G401.6 (cell line): ENCODE results near the gene SMIM3.
"Not testable (repeated sequence)": the region's sequence is repeated elsewhere in the genome, so short reads cannot be mapped to it uniquely, and the experiment has no call there.

Experiments used
- FAIRE-seq: peaks from 2 replicates; lab custom pipeline; 2012; peaks lifted over from hg19 to GRCh38; lab: Jason Lieb, UNC

Gene SMIM3

GRCh38 chr5:150765011-150765798 is 13.4 kb upstream of the SMIM3 start:
- no peak for FAIRE-seq

- no peak for FAIRE-seq
Observed at GRCh38 chr5:150765799-150766169, 12.8 kb upstream of the SMIM3 start.

- FAIRE-seq = no peak
Observed at GRCh38 chr5:150766251-150766650, 12.3 kb upstream of the SMIM3 start.

- FAIRE-seq = no peak
Observed at GRCh38 chr5:150771034-150771795, 7.3 kb upstream of the SMIM3 start.

GRCh38 chr5:150774145-150774544 is 4.4 kb upstream of the SMIM3 start:
- FAIRE-seq = no peak

- no peak for FAIRE-seq
Observed at GRCh38 chr5:150777685-150778084, 872 bp upstream of the SMIM3 start.

GRCh38 chr5:150778088-150778516 is 455 bp upstream of the SMIM3 start:
- no peak for FAIRE-seq

GRCh38 chr5:150779397-150780186 is 1.0 kb downstream of the SMIM3 start:
- no peak for FAIRE-seq

GRCh38 chr5:150780187-150780692 is 1.7 kb downstream of the SMIM3 start:
- FAIRE-seq = no peak

- FAIRE-seq = no peak
Observed at GRCh38 chr5:150780816-150781221, 2.3 kb downstream of the SMIM3 start.

- no peak for FAIRE-seq
Observed at GRCh38 chr5:150781706-150782614, 3.4 kb downstream of the SMIM3 start.

- FAIRE-seq = no peak
Observed at GRCh38 chr5:150782850-150783249, 4.3 kb downstream of the SMIM3 start.

- FAIRE-seq = no peak
Observed at GRCh38 chr5:150783422-150783928, 4.9 kb downstream of the SMIM3 start.

- no peak for FAIRE-seq
Observed at GRCh38 chr5:150785950-150786349, 7.4 kb downstream of the SMIM3 start.

GRCh38 chr5:150786876-150787275 is 8.3 kb downstream of the SMIM3 start:
- FAIRE-seq = no peak

GRCh38 chr5:150787656-150788055 is 9.1 kb downstream of the SMIM3 start:
- no peak for FAIRE-seq

GRCh38 chr5:150788977-150789376 is 10.4 kb downstream of the SMIM3 start:
- no peak for FAIRE-seq

- FAIRE-seq = no peak
Observed at GRCh38 chr5:150789450-150789849, 10.9 kb downstream of the SMIM3 start.

GRCh38 chr5:150789943-150790611 is 11.5 kb downstream of the SMIM3 start:
- no peak for FAIRE-seq

- no peak for FAIRE-seq
Observed at GRCh38 chr5:150791536-150791935, 13.0 kb downstream of the SMIM3 start.

GRCh38 chr5:150793423-150793888 is 14.9 kb downstream of the SMIM3 start:
- FAIRE-seq = not testable (repeated sequence)
